Neural crest cell (in vitro differentiated cells): ENCODE measurements around the gene BHMT2. TPM values are rescaled to one million over a fixed set of nuclear protein-coding genes. Genes with fewer than 3 reads are reported as not detected.

Source experiments
- DNase-seq: peaks from one replicate; pipeline ENCODE4 v3.0.0; 2021; ENCODE audit warnings: low read depth, mixed read lengths, low spot score
- H3K27ac Mint-ChIP-seq: one replicate; pipeline ENCODE4 v1.8.0; 2021; ENCODE audit warnings: mild to moderate bottlenecking, mixed read lengths; ENCODE audit not compliant: unreplicated experiment
- H3K27me3 Mint-ChIP-seq: 2 replicates; pipeline ENCODE4 v1.8.0; 2021; ENCODE audit warnings: low read depth, mild to moderate bottlenecking, mixed read lengths
- H3K36me3 Mint-ChIP-seq: 2 replicates; pipeline ENCODE4 v1.8.0; 2021; ENCODE audit warnings: low read depth, mild to moderate bottlenecking, mixed read lengths
- H3K4me1 Mint-ChIP-seq: 2 replicates; pipeline ENCODE4 v1.8.0; 2021; ENCODE audit warnings: mixed read lengths
- H3K4me3 Mint-ChIP-seq: one replicate; pipeline ENCODE4 v1.8.0; 2021; ENCODE audit warnings: mild to moderate bottlenecking, mixed read lengths
- H3K9me3 Mint-ChIP-seq: 2 replicates; pipeline ENCODE4 v1.8.0; 2021; ENCODE audit warnings: mixed read lengths
- long read RNA-seq: library from polyadenylated mRNA; unstranded; transcript quantifications from one replicate; pipeline ENCODE4 v2.0.0, GENCODE V29; 2020
- total RNA-seq: library from RNA; stranded (reverse); gene quantifications from 2 replicates; pipeline ENCODE4 v1.2.1, GENCODE V29; 2021
- TF ChIP-seq, protein P1 (sequence below): fragments of 200-600 bp; sonication (generic); conservative IDR thresholded peaks from 2 replicates; pipeline ENCODE4 v1.5.0; 2021; ENCODE audit warnings: antibody characterized with exemption, mild to moderate bottlenecking

Gene BHMT2
- not detected in 2 replicates for total RNA-seq
- long read RNA-seq = 0 reads

DNA sequence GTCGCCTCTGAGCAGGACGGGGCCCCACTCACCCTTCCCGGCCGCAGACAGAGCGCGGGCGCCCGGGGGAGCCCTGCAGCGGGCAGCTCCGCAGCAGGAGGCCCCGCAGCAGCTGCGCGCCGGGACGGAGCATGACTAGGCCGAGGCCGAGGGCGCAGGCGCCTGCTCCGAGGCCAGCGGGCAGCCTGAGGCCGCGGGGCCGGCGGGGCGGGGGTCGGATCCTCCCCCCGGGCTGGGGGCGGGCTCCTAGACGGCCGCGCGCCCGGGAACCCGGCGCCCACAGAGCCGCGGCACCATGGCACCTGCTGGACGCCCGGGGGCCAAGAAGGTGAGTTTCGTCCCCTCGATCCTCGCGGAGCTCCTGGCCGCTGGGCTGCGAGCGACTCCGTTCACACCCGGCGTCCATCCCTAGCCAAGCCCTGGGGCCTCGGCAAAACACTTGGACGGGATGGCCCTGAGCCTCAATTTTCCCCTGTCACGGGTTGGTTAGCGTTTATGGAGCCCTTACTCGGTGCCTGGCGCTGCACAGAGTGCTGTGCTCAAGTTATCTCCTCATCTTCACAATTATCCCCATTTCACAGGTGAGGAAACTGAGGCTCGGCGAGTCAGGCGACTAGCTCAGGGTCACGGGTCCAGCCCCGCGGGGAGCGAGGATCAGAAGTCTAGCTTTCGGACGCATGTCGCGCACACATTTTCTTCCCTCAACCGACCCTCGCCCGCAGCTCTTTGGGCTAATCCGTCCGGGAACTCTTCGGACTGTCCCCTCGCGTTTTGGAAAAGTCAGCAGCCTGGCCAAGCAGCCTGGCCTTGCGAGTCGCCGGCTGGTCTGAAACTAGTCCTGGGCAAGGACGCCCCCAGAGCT lies at the start of gene BHMT2, which contains the start of gene DMGDH:
BHMT2 (plus strand) TSS at position 280 of the 862 bp plus-strand sequence; CDS start at position 296, 16 bp downstream.
DMGDH (minus strand) TSS at position 187 of the 862 bp plus-strand sequence; CDS start at position 133, 54 bp downstream.
- Mint-ChIP-seq H3K27me3 (no peaks in the 10 kb centered on the region), H3K27ac (no peak within 1 kb of the TSS), H3K9me3 (peaks cover 9% of the 10 kb centered on the region), H3K4me3 (no peak within 1 kb of the TSS), H3K4me1 (no peaks in the 10 kb centered on the region), H3K36me3 (no peaks in the 10 kb centered on the region)
- DNase-seq = no peak
- TF ChIP-seq, protein P1, sequence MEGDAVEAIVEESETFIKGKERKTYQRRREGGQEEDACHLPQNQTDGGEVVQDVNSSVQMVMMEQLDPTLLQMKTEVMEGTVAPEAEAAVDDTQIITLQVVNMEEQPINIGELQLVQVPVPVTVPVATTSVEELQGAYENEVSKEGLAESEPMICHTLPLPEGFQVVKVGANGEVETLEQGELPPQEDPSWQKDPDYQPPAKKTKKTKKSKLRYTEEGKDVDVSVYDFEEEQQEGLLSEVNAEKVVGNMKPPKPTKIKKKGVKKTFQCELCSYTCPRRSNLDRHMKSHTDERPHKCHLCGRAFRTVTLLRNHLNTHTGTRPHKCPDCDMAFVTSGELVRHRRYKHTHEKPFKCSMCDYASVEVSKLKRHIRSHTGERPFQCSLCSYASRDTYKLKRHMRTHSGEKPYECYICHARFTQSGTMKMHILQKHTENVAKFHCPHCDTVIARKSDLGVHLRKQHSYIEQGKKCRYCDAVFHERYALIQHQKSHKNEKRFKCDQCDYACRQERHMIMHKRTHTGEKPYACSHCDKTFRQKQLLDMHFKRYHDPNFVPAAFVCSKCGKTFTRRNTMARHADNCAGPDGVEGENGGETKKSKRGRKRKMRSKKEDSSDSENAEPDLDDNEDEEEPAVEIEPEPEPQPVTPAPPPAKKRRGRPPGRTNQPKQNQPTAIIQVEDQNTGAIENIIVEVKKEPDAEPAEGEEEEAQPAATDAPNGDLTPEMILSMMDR = no peak

GRCh38 chr5:79020861-79021561 lies 48.6 kb upstream of the BHMT2 start:
- Mint-ChIP-seq H3K27ac (no peak overlapping the region), H3K4me1 (peaks cover 14% of the 10 kb centered on the region), H3K36me3 (no peaks in the 10 kb centered on the region), H3K9me3 (no peaks in the 10 kb centered on the region), H3K4me3 (no peak overlapping the region), H3K27me3 (peaks cover 68% of the 10 kb centered on the region)
- TF ChIP-seq, protein P1 = peak; percentile 86
- DNase-seq = peak; percentile 53

DNA sequence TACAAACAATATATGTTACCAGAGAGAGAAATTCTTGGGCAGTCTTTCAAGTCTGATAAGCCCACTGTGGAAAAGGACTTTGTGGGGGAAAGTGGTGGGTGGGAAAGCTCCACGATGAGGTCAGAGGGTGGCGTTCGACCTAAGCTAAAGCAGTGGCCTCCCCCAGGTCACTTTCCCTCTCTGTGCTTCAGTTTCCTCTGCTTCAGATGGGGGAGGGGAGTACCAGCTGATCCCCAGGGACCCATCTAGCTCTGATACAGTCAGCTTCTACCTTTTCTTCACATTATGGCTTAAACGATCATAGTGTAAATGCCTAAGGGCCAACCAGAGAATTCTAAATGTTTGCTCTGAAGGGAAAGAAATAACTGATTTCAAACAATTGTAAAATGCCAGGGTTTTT lies 47.8 kb upstream of the BHMT2 start:
- Mint-ChIP-seq H3K4me3 (no peak overlapping the region), H3K27me3 (peaks cover 64% of the 10 kb centered on the region), H3K36me3 (no peaks in the 10 kb centered on the region), H3K9me3 (no peaks in the 10 kb centered on the region), H3K27ac (no peak overlapping the region), H3K4me1 (peaks cover 14% of the 10 kb centered on the region)
- DNase-seq = no peak
- TF ChIP-seq, protein P1 = no peak

DNA sequence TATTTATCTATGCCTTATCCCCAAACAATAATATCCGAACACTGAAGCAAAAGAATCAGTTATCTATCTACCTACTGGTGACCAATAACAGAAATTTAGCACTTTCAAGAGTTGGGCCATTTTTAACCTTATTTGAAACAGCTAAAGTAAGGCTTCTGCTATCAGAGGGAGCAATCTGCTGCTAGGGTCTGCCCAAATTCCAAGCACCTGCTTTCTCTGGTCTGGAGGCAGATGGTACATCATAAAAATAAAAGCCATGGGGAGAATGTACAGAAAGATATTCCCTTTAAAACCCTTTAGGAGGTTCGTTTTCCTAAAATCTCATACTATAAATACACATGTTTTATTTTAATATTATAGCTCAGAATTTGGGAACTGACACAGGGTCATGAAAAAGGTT lies 46.8 kb upstream of the BHMT2 start:
- H3K4me1 Mint-ChIP-seq = peaks cover 14% of the 10 kb centered on the region
- H3K9me3 Mint-ChIP-seq = no peaks in the 10 kb centered on the region
- H3K27ac Mint-ChIP-seq = no peak overlapping the region
- TF ChIP-seq, protein P1 = no peak
- H3K36me3 Mint-ChIP-seq = no peaks in the 10 kb centered on the region
- DNase-seq = no peak
- no peak overlapping the region for H3K4me3 Mint-ChIP-seq
- peaks cover 56% of the 10 kb centered on the region for H3K27me3 Mint-ChIP-seq

DNA sequence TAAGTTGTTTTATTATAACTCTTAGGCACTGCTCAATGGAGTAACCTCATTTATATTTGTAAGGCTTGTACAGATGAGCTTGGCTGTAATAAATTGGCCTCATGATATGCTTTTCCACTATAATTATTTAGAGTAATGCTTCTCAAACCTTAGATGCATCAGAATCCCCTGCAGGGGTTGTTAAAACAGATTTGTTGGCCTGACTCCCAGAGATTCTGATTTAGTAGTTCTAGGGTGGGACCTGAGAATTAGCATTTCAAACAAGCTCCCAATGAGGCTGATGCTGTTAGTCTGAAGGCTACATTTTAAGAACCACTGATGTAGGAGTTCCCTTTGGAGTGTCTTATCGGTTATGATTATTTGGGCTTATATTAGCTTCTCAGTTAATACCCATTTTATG lies 46.2 kb upstream of the BHMT2 start:
- TF ChIP-seq, protein P1 = no peak
- H3K4me3 Mint-ChIP-seq = no peak overlapping the region
- H3K27ac Mint-ChIP-seq = no peak overlapping the region
- no peak for DNase-seq
- H3K36me3 Mint-ChIP-seq = no peaks in the 10 kb centered on the region
- peaks cover 50% of the 10 kb centered on the region for H3K27me3 Mint-ChIP-seq
- no peaks in the 10 kb centered on the region for H3K9me3 Mint-ChIP-seq
- H3K4me1 Mint-ChIP-seq = peaks cover 14% of the 10 kb centered on the region
